ENCODE data around the gene DSCAML1. TPM values are rescaled to one million over a fixed set of nuclear protein-coding genes. Genes with fewer than 3 reads are reported as not detected.

Gene DSCAML1
- total and polyA plus RNA-seq, 9 of the 15 experiments (the other 6 are each of a cell fraction or from before 2014, with no cell fraction given) = not detected

DNA sequence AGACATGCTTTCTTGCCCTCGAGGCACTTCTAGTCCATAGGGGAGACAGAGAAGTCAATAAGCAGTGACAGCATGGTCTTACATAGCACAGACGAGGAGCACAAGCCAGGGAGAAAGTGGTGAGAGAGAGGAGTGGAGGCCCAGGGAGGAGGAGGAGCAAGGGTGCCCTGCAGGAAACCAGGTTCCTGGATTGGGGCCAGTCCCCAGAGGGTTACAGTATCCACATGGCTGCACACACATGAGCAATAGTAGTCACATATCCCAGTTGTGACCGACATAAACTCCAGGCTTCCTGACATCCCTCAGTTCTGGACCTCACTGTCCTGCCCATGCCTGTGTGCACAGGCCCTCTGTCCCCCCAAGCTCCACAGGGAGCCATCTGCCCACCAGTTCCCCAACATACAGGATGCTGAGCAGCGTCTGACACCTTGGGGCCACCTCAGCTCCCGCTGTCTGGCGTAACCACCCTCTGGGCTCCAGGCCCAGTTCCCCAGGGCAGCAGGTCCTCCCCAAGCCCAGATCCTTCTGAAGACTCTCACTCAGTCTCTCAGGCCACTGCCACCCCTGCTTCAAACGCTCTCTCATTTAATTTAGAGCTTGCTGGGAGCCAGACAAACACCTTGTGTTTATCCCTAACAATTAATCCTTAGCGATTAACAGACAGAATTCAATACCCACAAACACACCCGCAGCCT lies 53.7 kb downstream of the DSCAML1 start:
- 2% methylated on average over 9 of the region's 9 CpGs for WGBS (ENCODE audit: insufficient coverage, low coverage, missing lambda C conversion rate)
- H3K9ac ChIP-seq (ENCODE audit: insufficient read depth in 1 of 2, low read depth in 2 of 2, low read length in 2 of 2) = no peak overlapping the region
- BruUV-seq (replicated peaks) = no TSS peak
- no peak overlapping the region for H3K4me3 ChIP-seq
- ATAC-seq (no peak), DNase-seq (ENCODE audit: extremely low read depth in 1 of 4, low spot score in 3 of 4) (no peak), FAIRE-seq (no peak)
- no peaks in the 10 kb centered on the region for H3K36me3 ChIP-seq (ENCODE audit: control insufficient read depth, insufficient read depth, low read length)
- intact Hi-C loops (cut with micrococcal nuclease) = no loop called here
- TF ChIP-seq ZNF584 (CRISPR knock-in tag; IDR thresholded peaks at IDR 0.05; ENCODE audit: low read depth) (no peak), NFIC (IDR thresholded peaks at IDR 0.05) (0 out of 2 replicates have a peak, but pooled peaks have one; percentile 25)
- no peak overlapping the region for H2AFZ ChIP-seq (ENCODE audit: low read depth, low read length)
- no peaks in the 10 kb centered on the region for H4K20me1 ChIP-seq (replicated peaks; ENCODE audit: control insufficient read depth, insufficient read depth, low read length)
- peaks cover 0 to 46% of the 10 kb centered on the region in 2 experiments; a peak in 2 of 5 replicates for H3K27me3 ChIP-seq (ENCODE audit: control insufficient read depth in 2 of 2, insufficient read depth in 2 of 2, low read length in 2 of 2)
- H3K4me1 ChIP-seq (replicated peaks in 1 of 2; ENCODE audit: control insufficient read depth in 2 of 2, insufficient read depth in 2 of 2, low read length in 2 of 2) = no peaks in the 10 kb centered on the region; a peak in 1 of 5 replicates
- POLR2A ChIA-PET = interaction anchor here (0.7 kb wide), 1 partner anchor 284 kb away, joined by 3 read pairs; no protein-coding TSS in a partner anchor
- H3K79me2 ChIP-seq (ENCODE audit: control insufficient read depth, insufficient read depth, low read length) = no peaks in the 10 kb centered on the region
- H3K9me1 ChIP-seq (ENCODE audit: control insufficient read depth, insufficient read depth, low read length) = peaks cover 3% of the 10 kb centered on the region
- H3K27ac ChIP-seq (ENCODE audit: extremely low read depth, low read depth, low read length) = no peak overlapping the region
- in situ Hi-C loops (cut with MboI) = no loop called here
- CTCF ChIA-PET (ENCODE audit: low intra/inter-chr PET ratio) = no interaction called here
- no peak overlapping the region for H3K4me2 ChIP-seq (ENCODE audit: insufficient read depth, low read length)
- H3K9me3 ChIP-seq (replicated peaks; ENCODE audit: control insufficient read depth, insufficient read depth, low read depth, low read length) = no peaks in the 10 kb centered on the region

DNA sequence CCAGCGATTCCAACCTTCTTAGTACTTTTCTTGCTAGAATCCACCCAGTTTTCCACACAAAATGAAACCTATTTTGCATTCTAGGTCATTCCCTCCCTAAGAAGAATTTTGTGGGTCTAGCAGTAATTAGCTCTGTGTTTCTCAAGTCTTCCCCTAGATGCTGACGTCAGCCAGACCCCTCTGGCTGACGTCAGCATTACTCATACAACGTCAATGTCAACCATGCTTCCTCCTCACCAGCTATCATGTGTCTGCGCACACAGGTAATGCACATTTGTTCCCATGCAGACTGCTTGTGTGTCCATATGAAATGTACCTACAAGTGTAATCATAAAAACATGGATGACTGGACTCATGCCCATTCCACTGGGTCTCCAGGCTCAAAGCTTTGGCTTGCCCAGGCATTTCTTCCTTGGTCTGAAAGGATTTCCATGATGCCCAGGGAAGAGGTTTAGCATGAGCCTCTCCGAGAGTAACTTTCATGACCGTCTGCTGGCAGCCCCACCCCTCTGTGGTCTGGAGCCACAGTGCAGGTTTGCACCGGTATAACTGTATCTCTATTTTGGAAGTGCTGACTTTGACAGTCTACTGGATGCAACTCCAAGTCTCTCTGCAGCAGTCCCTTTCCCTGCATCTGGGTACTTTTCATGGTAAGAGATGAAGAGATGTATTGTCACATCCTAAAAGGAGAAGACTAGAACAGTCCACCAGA lies 58.6 kb downstream of the DSCAML1 start:
- BruUV-seq (replicated peaks) = no TSS peak
- no peak for ATAC-seq
- Histone ChIP-seq H3K9me1 (ENCODE audit: control insufficient read depth, insufficient read depth, low read length) (no peaks in the 10 kb centered on the region), H3K36me3 (ENCODE audit: control insufficient read depth, insufficient read depth, low read length) (no peaks in the 10 kb centered on the region), H3K27me3 (ENCODE audit: control insufficient read depth in 2 of 2, insufficient read depth in 2 of 2, low read length in 2 of 2) (peaks cover 0 to 34% of the 10 kb centered on the region in 2 experiments; a peak in 3 of 5 replicates), H3K27ac (ENCODE audit: extremely low read depth, low read depth, low read length) (no peak overlapping the region), H3K9ac (ENCODE audit: insufficient read depth in 1 of 2, low read depth in 2 of 2, low read length in 2 of 2) (no peak overlapping the region), H3K4me1 (replicated peaks in 1 of 2; ENCODE audit: control insufficient read depth in 2 of 2, insufficient read depth in 2 of 2, low read length in 2 of 2) (no peaks in the 10 kb centered on the region; a peak in 1 of 5 replicates), H3K4me3 (no peak overlapping the region), H3K79me2 (ENCODE audit: control insufficient read depth, insufficient read depth, low read length) (no peaks in the 10 kb centered on the region), H4K20me1 (replicated peaks; ENCODE audit: control insufficient read depth, insufficient read depth, low read length) (no peaks in the 10 kb centered on the region), H3K9me3 (replicated peaks; ENCODE audit: control insufficient read depth, insufficient read depth, low read depth, low read length) (no peaks in the 10 kb centered on the region), H2AFZ (ENCODE audit: low read depth, low read length) (no peak overlapping the region), H3K4me2 (ENCODE audit: insufficient read depth, low read length) (no peak overlapping the region)
- ChIA-PET CTCF (ENCODE audit: low intra/inter-chr PET ratio) (no interaction called here), POLR2A (no interaction called here)
- intact Hi-C loops (cut with micrococcal nuclease) = no loop called here
- no peak for FAIRE-seq
- 3% methylated on average over 8 of the region's 8 CpGs for WGBS (ENCODE audit: insufficient coverage, low coverage, missing lambda C conversion rate)
- TF ChIP-seq CREM (IDR thresholded peaks at IDR 0.05; ENCODE audit: low read depth) = peak; percentile 37
- no peak for TF ChIP-seq ATF1 (CRISPR knock-in tag; IDR thresholded peaks at IDR 0.05)
- TF ChIP-seq ATF1 (tag; IDR thresholded peaks at IDR 0.05) = peak; percentile 58
- TF ChIP-seq, protein P1, sequence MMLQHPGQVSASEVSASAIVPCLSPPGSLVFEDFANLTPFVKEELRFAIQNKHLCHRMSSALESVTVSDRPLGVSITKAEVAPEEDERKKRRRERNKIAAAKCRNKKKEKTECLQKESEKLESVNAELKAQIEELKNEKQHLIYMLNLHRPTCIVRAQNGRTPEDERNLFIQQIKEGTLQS (IDR thresholded peaks at IDR 0.05) = peak; percentile 14; the same call in 1 of the 2 replicates
- TF ChIP-seq, protein P1 (CRISPR knock-in tag; conservative IDR thresholded peaks at IDR 0.05) = no peak
- TF ChIP-seq LCOR (CRISPR knock-in tag; IDR thresholded peaks at IDR 0.05) = no peak
- TF ChIP-seq MCM7 (IDR thresholded peaks at IDR 0.05) = no peak
- no peak for TF ChIP-seq POU5F1 (IDR thresholded peaks at IDR 0.05; ENCODE audit: borderline replicate concordance, low read depth, low read length, partially characterized antibody)
- TF ChIP-seq CREB1 (IDR thresholded peaks at IDR 0.05) = peak; percentile 20; the same call in 1 of the 2 replicates
- no peak for TF ChIP-seq CREB1 (CRISPR knock-in tag; IDR thresholded peaks at IDR 0.05)
- no peak for TF ChIP-seq ZNF274 (IDR thresholded peaks at IDR 0.05; ENCODE audit: borderline replicate concordance, low read depth, low read length)
- peak in 2 of 4 experiments; percentile 23 for DNase-seq (ENCODE audit: extremely low read depth in 1 of 4, low spot score in 3 of 4)
- in situ Hi-C loops (cut with MboI) = no loop called here

Data from K562 (cell line).